Stimulated activated CD4-positive, alpha-beta T cell treated with anti-CD3 and anti-CD28 coated beads, Interleukin-2, amount 100 ng/mL, for 24 hours (primary cell): ENCODE data around the gene ADAMTS2.
A peak's percentile ranks its signal among the peaks of the same experiment; 100 is the strongest.

Experiments used
- DNase-seq, 2 donors: peaks; one replicate each; pipeline ENCODE4 v3.0.0-alpha.2; 2020

Gene ADAMTS2

DNA sequence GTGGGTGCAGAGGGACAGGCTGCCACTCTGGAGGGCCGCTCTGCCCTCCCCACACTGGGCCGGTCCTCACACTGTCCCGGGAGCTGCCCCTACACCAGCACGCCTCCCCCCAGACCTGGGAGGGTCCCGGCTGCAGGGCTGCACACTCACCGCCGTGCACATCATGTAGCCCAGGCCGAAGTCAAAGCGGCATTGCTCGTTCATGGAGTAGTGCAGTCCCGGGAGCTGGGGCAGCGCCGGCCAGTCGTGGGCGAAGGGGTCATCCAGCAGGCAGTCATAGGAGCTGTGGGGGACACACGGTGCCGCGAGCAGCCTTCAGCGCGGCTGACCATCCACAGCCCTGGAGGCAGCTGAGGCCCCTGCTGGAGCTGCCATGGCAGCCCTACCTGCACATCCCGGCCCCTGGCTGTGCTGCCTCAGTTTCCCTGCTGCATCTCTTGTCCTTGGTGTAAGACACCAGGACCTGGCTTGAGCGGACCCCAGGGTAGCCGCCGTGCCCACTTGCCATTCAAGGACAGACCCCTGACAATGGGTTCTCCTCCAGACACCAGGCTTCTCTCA is 191.8 kb downstream of the ADAMTS2 start:
- no peak for DNase-seq

DNA sequence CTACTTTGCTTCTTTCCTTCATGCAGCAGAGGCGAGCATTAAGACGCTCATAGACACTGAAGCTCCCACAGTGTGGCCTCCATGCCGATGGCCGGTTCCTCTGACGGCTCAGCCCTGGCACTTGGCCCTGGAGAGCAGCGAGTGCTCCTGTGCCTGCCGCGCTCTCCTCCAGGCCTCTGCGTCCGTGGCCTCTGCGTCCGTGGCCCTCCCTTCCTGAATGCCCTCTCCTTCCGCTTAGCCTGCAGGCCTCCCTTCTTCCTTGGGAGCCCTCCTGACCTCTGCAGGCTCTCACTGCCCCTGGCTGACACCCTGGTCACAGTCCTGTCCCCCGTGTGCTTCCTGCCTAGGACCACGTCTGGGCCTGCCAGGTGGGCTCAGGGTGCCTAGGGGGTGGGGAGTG is 192.3 kb downstream of the ADAMTS2 start:
- DNase-seq = no peak

DNA sequence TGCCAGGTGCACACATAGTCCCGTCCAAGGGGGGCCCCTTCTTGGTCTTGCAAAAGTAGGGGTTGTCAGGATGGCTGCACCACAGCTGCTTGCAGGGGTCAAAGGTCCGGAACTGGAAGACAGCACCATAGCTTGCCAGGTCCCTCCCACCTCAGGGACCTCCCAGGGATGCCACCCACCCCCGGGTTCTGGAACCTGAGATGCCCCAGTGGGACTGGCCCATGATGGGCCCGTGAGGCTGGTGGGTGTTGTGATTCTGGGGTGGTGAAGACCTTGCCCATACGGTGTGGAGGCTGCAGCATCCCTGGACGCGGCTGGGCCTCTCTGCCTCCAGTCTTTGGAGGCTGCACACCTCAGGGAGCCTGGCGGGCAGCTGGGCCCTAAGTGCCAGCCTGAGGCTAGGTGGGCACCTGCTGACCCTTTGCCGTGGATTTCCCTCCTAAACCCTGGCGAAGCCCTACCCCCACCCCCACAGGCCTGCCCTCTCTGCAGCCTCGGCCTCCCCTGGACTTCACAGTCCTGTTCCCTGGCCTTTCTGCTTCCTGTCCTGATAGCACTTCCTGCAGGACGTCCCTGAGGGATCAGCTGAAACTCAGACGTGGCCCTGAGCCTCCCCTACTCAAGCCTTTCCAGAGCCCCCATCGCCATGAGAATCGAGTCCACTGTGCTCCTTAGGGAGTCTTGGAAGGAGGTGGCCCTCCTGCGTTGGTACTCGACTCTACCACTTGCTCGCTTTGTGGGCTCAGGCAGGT is 192.9 kb downstream of the ADAMTS2 start:
- no peak for DNase-seq

DNA sequence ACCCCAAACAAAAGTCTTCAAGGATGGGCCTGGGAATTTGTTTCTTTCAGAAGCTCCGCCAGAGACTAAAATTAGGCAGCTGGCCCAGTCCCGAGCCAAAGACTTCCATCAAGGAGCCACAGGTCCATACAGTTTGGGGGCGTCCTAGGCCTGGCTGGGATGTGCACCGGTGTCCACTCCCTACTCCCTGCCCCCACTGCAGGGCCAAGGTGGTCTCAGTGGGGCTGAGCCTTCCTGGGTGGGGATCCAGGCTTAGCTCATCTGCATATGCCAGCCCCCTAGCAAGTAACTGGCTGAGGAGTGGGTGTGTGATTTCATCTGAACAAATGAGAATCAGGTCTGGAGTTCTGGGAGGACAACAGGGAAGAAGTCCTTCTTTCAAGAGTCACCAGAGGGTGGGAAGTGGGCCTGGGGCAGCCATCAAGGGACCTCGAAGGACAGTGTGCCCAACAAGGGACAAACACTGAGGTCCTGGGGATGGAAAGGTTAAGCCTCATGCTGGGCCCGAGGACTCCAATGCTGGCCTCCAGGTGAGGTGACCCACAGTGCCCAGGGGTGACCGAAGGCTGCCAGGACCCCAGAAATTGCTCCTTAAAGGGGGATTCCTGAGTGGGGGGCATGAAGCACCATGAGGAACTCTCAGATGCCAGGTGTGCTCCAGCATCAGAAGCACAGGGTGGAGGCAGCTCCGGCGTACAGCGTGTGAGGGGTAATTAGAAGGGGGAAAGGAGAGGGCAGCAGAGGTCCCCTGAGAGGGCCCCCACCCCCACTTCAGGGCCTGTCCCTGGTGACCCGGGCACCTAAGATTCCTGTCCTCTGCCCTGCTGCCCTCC is 193.8 kb downstream of the ADAMTS2 start:
- no peak for DNase-seq

DNA sequence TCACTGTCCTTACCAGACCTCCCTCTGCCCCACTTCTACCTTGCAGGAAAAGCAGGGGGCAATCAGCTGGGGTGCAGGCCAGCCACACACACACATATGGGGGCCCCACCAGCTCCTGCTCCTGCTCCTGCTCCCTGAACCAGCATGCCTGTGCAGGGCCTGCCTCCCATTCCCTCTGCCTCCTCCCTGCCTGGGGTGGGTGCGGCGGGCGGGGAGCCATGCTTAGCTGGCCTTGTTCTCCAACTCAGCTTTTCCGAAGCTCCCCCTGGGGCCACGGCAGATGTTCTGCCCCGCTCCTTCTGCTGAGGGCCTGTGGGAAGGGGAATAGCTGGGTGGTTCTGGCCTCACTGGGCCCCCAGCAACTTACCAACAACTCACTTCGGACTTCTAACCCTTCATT is 195.2 kb downstream of the ADAMTS2 start:
- no peak for DNase-seq

DNA sequence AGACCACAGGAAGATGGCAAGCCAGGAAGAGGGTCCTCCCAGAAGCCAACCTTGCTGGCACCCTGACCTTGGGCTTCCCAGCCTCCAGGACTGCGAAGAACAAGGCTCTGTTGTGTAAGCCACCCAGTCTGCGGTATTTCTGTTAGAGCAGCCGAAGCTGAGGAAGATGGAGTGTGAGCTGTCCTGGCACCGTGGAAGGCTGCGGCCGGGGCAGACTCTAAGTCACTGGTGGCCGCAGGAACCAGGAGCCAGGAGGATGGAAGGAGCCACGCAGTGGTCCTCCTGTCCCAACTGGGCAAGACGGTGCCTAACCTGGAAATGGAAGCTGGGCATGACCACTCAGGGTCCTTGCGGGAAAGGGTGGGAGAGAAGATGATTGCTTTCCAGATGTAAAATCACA is 196.0 kb downstream of the ADAMTS2 start:
- no peak for DNase-seq

DNA sequence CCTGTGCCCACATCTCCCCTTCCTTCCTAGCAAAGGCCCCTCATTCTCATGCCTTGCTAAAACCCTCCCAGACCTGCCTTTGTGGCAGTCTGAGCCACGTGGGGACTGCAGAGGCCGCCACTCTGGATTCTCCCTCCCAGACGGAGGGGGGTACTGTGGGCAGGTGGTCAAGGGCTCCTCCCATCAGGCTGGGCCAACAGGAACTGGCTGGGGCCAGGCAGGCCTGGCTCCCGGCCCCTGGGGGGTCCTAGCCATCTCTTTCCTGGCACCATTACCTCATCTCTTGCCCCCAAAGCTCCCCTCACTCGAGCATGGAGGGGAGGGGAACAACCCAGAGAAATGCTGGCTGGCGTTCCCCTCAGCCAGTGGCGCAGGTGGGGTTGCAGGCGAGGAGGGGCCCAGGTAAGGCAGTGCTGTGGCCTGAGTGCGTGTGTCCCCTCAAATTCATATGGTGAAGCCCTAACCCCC is 196.5 kb downstream of the ADAMTS2 start:
- no peak for DNase-seq

DNA sequence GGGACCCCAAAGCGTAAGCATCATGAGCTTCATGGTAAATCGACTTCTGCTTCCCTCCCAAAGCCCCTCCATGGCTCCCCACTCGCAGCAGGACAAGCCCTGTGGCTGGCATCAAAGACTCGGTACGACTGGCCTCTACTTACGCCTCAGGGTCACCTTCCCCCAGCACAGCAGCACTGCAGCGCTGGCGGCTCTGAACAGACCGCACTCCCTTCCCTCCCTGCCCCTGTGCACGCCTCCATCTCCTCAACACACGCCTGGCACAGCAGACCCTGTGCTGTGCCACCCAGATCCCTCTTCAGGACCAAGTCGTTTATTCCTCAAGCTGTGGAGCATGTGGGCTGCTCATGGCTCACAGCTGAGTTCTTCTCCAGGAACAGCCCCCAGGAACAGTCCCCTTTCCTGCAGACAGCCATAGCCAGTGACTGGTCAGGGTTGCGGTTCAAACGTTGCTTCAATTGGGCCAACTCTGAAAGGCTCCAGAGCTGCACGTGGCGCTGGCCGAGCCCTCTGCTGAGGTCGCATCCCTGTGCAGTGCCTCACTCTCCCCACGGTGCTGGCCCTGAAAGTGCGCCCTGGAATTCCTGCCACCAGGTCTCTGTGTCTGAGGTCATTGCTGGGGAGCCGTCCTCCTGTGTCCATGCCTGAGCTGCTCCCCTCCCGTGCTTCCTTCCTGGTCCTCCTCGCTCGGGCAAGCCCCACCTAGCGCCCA is 197.1 kb downstream of the ADAMTS2 start:
- no peak for DNase-seq

DNA sequence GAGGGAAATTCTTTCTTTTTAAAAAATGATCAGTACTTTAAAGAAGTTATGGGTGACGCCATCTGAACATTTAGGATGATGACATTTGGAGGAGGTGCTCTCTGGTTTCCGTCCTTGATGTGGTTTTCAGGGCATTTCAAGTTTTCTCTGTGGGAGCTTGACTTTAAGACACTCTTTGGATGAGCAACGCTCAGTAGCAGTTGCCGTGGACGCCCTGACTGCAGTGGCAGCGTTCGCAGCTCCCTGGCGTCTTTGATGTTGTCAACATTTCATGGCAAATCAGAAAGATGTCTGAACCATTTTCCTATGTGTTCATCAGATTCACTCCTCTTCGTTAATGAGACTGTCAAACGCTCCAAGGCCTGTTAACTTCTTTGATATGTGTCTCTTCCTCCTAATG is 199.0 kb downstream of the ADAMTS2 start:
- DNase-seq = peak; percentile 57 to 60

DNA sequence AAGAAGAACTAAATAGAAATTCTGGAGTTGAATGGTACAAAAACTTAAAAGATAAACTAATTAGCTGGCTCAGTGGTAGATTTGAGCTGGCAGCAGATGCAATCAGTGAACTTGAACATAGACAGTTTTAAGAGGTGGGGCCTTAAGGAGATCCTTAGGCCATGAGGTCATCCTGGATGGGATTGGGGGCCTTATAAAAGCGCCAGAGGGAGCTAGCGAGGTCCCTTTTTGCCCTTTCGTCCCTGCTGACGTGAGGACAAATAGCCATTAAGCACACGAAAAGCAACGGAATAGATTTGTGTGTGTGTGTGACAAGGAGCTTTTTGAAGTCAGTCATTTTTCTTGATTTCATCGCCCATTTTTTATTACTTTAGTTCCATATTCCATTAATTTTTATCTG is 201.8 kb downstream of the ADAMTS2 start:
- DNase-seq = no peak

DNA sequence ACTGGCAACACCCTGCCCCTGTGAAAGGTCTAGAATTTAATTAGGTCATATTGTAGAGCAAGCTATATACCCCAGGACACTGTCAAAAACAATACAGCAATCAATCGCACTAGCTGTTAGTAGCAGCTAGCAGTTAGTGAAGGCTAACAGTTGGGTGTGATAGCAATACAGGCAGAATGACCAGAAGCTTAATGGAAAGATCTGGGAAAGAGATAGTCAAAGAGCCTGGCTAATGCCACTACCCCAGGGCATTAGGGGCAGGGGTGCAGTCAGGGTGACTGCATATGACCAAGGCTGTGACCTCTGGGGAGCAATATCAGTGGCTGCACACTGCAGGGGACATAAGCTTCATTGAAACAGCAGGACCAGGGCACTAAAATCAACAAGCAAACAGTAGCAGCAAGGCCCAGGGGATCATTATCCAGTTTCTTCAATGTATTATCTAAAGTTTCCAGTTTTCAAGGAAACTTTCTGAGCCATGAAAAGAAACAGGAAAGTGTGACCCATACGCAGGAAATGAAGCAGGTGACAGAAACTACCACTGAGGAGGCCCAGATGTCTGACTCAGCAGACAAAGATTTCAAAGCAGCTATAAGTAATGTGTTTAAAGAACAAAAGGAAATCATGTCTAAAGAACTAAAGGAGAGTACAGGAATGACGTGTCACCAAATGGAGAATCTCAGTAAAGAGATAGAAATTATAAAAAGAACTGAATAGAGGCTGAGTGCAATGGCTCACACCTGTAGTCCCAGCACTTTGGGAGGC is 202.6 kb downstream of the ADAMTS2 start:
- peak; percentile 28 for DNase-seq

DNA sequence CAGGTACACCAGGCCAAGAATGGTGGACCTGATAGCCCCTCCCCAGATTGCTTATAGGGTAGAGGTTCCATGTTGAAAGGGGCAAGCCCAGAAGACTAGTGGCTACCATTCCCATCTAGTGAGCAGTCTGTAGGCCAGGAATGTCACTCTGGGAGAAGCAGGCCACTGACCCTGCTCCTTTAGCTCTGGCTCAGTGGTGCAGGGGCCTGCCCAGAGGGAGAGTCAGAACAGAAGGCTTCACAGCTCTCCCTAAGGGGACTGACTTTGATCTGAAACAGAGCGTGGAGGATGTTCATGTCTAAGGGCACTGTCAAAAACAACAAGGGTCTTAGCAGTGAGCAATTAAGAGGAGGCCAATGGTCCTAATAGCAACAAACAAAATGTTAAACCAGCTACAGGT is 203.4 kb downstream of the ADAMTS2 start:
- DNase-seq = no peak

DNA sequence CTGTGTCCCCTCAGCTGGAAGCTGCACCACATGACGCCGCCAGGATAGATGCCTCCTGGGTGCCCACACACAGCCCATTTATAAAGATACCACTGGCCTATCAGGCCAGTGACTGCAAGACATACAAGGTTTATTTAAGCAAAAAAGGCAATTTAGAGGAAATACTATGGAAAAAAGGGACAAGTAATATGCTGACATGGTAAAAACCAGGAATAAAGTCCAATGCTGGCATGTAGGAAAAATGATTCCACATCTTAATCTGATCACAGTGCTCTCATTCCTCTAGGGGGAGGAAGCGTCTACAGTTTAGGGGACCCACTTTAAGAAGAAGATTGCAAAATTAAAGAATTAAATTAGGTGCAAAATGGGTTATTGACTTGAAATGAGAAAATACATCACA is 205.0 kb downstream of the ADAMTS2 start:
- no peak for DNase-seq

DNA sequence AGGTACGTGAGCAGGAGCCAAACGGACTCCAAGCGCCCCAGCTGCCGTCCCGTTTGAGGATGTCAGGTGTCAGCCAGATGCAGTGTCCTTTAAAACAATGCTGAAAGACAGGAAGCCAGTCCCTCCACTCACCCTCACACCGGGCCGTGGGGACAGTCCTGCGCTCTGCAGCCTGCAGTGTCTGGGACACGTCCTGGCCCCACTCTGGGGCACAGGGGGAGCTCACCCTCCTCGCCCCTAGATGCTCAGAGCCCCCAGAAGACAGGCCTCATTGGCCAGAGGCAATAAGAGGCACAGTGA is 205.4 kb downstream of the ADAMTS2 start:
- DNase-seq = no peak

DNA sequence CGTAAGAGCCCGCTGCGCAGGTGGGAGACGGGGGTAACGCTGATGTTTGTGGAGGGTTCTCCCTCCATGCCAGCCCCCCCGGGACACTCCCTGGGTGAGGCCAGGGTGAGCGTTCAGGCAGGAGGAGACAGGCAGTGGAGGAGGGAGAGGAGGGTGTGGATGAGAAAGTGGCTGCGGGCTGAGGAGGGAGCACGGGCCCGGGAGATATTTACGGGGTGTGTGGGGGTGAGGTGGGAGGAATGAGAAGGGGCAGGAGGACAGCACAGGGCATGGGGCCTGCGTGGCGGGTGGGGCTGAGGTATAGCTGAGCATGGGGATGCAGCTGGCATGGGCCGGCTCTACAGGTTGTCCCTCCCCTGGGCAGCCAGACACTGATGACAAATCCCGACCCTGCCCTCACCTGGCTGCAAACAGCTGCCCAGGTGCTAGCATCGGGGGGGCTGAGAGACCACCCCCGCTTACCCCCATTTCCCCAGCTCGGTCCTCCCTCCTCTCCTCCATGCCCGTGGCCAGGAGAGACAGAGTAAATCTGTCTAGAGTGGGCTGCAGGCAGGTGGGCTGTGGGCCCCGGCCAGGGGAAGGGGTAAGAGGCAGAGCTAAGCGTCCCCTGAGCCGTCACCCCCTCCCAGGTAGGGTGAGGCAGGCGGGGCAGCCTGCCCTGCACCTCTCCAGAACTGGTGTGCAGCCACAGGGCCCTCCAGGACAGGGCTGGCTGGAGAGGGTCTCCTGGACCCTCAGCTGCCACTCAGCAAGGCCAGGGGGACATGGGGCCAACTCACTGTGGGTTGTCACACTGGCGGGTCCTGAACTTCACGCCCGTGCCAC is 205.9 kb downstream of the ADAMTS2 start:
- no peak for DNase-seq

DNA sequence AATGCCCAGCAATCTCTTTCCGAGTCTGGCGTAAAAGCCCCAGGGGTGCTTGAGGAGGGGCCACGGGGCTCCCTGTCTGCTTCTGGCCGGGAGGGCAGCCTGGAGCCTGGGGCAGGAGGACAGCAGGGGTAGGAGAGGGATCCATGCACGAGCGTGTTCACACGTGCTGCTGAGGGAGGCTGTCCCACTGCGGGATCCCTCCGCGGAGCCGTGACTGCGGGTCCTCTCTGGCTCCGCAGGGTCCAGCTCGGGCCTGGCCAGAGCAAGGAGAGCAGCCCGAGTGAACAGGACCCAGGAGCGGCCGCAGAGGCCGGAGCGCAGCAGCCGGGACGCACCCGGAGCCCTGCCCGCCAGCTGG is 206.7 kb downstream of the ADAMTS2 start:
- DNase-seq = no peak

DNA sequence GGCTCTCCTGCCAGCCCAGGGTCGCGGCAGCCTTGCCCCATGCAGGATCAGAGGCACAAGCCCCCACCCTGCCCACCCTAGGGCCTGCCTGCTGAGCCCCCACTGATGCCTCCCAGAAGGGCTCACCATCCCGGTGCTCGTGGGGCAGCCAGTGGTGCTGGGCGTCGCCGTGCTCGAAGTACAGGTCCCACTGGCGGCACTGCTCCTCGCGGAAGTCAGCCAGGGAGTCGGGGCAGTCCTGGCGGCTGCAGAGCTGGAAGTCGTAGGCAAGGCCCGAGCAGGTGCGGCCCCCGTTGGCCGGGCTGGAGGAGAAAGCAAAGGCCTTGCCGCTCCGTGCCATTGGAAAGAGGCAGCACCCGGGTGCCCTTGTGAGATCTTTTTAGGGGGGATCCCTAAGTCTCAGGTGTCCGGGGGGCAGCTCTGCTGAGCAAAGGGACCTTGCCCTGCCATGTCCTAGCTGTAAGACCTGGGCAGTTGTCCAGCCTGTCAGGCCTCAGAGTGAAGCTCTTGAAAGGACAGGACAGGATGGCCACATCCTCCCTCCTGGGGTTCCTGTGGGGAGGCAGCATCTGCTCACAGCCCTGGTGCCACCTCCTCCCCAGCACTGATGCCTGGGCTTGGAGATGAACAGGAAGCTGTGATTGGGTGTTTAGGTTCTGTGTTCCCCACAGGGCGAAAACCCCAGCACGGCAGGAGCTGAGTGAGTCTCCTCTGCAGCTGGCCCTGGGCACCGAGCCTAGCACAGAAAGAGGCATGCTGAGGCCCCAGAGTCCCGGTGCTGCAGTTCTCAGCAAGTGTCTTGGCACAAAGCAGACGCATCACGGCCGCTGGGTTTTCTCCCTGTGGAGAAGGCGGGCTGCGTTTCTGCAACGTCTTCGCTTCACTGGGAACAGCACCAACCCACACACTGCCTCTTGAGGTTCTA is 207.4 kb downstream of the ADAMTS2 start:
- no peak for DNase-seq

DNA sequence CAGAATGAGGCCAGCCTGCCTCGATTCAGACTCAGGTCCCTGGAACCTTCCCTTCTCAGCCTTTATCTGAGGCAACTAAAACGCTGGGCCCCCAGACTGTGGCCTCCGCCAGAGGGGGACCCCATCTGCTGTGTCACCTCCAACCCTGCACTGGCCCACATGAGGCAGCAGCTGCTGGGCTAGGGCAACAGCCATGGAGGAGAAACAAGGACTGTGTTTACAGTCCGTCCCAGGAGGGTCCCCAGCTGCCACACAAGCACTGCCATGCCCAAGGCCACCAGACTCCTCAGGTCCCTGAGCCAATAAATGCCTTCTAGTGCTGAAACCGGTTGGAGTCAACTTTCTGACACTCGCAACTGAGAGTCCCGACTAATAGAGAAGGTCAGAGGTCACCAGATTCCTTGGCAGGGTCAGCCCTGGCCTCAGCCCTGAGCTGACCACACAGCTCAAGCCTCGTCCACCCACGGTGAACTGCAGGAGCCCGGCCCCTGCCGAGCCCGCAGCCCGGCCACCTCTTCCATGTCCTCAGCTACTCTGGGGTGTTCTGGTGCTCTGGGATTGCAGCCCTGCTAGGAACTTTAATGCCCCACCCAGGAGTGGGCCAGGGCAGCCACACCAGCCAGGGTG is 208.1 kb downstream of the ADAMTS2 start:
- DNase-seq = no peak

DNA sequence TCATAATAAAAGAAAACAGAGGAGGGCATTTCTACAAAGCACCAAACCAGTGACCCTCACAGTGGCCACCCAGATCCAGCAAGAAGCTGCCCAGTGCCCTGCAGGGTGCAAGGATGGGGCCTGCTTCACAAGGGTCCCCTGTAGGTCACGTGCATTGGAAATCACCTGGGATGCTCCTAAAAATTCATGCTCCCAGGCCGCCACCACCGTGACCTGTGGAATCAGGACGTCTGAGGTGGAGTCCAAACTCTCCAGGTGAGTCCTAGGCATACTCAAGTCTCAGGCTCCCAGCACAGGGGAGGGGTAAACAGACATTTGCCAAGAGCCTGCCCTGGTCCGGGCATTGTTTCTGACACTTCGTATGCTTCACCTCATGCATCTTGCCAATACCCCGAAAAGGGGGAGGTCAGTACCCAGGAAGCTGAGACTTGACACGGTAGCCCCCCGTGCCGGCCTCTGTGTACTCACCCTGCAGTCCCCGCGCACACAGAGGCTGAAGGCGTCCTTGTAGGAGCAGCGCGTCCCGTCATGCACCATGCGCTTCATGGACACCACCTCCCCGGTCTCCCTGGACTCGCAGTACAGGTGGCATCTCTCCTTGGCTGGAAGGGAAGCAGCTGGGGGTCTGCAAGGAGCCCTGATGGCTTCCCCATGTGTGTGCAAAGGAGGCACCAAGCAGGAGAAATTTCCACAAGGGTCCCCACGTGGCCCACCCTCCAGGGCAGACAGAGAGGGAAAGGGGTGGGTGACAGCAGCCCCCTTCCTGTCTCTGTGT is 209.6 kb downstream of the ADAMTS2 start:
- DNase-seq = no peak
